AG04449 (cell line): ENCODE measurements around the gene SETBP1.

Experiments used
- CTCF ChIA-PET: fragments of 350-600 bp; formaldehyde crosslinking; extraction: SDS; loops from one replicate; lab custom pipeline; 2021; ENCODE audit warnings: antibody characterized with exemption; lab: Yijun Ruan, JAX
- POLR2A ChIA-PET: fragments of 400-600, 350-600 bp; formaldehyde crosslinking; extraction: SDS; loops from one replicate; lab custom pipeline; 2020; ENCODE audit warnings: antibody characterized with exemption, inconsistent platforms; lab: Yijun Ruan, JAX
- DNase-seq: peaks from one replicate; pipeline ENCODE4 v3.0.0-alpha.2; 2010; ENCODE audit warnings: low read depth, low spot score
- H3K4me3 ChIP-seq: 2 replicates; pipeline ENCODE4 v1.5.1; 2011; ENCODE audit warnings: low read depth, mild to moderate bottlenecking, control low read depth, low read length
- CTCF ChIP-seq: IDR thresholded peaks from one replicate; pipeline ENCODE4 v1.5.1; 2011; ENCODE audit warnings: mild to moderate bottlenecking, moderate library complexity, low read length, control low read depth, inconsistent platforms; ENCODE audit not compliant: insufficient read depth; ENCODE audit errors: missing control alignments

Gene SETBP1

GRCh38 chr18:44837482-44838180 lies 156.9 kb downstream of the SETBP1 start:
- TF ChIP-seq CTCF: no peak
- no peak for DNase-seq
- ChIA-PET POLR2A (no interaction called here), CTCF (interaction anchor here (0.8 to 2.1 kb wide), 2 partner anchors 9 to 408 kb away, joined by 3 to 4 read pairs; no protein-coding TSS in a partner anchor)
- H3K4me3 ChIP-seq: no peak overlapping the region

GRCh38 chr18:44838971-44839666 lies 158.4 kb downstream of the SETBP1 start:
- CTCF ChIA-PET: interaction anchor here (0.8 to 2.1 kb wide), 3 partner anchors 10 to 374 kb away, joined by 3 to 4 read pairs (median 3); no protein-coding TSS in a partner anchor
- POLR2A ChIA-PET: no interaction called here
- DNase-seq: no peak
- no peak overlapping the region for H3K4me3 ChIP-seq
- no peak for TF ChIP-seq CTCF

- TF ChIP-seq CTCF: no peak
- DNase-seq: no peak
- ChIA-PET POLR2A (no interaction called here), CTCF (no interaction called here)
- H3K4me3 ChIP-seq: no peak overlapping the region
Measured at GRCh38 chr18:44840058-44840790, 159.5 kb downstream of the SETBP1 start.

GRCh38 chr18:44841221-44841620 lies 160.5 kb downstream of the SETBP1 start:
- no peak overlapping the region for H3K4me3 ChIP-seq
- CTCF ChIA-PET: interaction anchor here (1.6 kb wide), 1 partner anchor 12 kb away, joined by 5 read pairs; no protein-coding TSS in a partner anchor
- POLR2A ChIA-PET: no interaction called here
- no peak for DNase-seq
- TF ChIP-seq CTCF: no peak

GRCh38 chr18:44841752-44842587 lies 161.3 kb downstream of the SETBP1 start:
- DNase-seq: no peak
- no peak for TF ChIP-seq CTCF
- ChIA-PET POLR2A (no interaction called here), CTCF (interaction anchor here (1.6 kb wide), 1 partner anchor 13 kb away, joined by 5 read pairs; no protein-coding TSS in a partner anchor)
- no peak overlapping the region for H3K4me3 ChIP-seq
